Measurements from ENCODE around the gene SYNPO.

Gene SYNPO

GRCh38 chr5:150653145-150653761 is 12.8 kb downstream of the SYNPO start:
- Histone ChIP-seq H3K4me1 (ENCODE audit: control insufficient read depth in 1 of 2, insufficient read depth in 1 of 2, low read depth in 1 of 2, low read length in 1 of 2) (peaks cover 10 to 11% of the 10 kb centered on the region in 2 experiments), H3K36me3 (no peaks in the 10 kb centered on the region), H3K27ac (no peak overlapping the region), H3K27me3 (peaks cover 18% of the 10 kb centered on the region), H3K4me3 (ENCODE audit: low read depth in 1 of 2, low read length in 1 of 2) (no peak overlapping the region), H3K9me3 (no peaks in the 10 kb centered on the region)
- no peak for TF ChIP-seq CTCF (IDR thresholded peaks at IDR 0.05)

- no peak for TF ChIP-seq CTCF (IDR thresholded peaks at IDR 0.05)
- Histone ChIP-seq H3K27ac (no peak overlapping the region), H3K4me1 (ENCODE audit: control insufficient read depth in 1 of 2, insufficient read depth in 1 of 2, low read depth in 1 of 2, low read length in 1 of 2) (peaks cover 10 to 11% of the 10 kb centered on the region in 2 experiments), H3K9me3 (no peaks in the 10 kb centered on the region), H3K27me3 (peaks cover 18% of the 10 kb centered on the region), H3K36me3 (no peaks in the 10 kb centered on the region), H3K4me3 (ENCODE audit: low read depth in 1 of 2, low read length in 1 of 2) (no peak overlapping the region)
Observed at GRCh38 chr5:150653762-150654556, 13.5 kb downstream of the SYNPO start.

- Histone ChIP-seq H3K36me3 (no peaks in the 10 kb centered on the region), H3K9me3 (no peaks in the 10 kb centered on the region), H3K27me3 (peaks cover 18% of the 10 kb centered on the region), H3K4me3 (ENCODE audit: low read depth in 1 of 2, low read length in 1 of 2) (no peak overlapping the region), H3K27ac (no peak overlapping the region), H3K4me1 (ENCODE audit: control insufficient read depth in 1 of 2, insufficient read depth in 1 of 2, low read depth in 1 of 2, low read length in 1 of 2) (peaks cover 10 to 11% of the 10 kb centered on the region in 2 experiments)
- no peak for TF ChIP-seq CTCF (IDR thresholded peaks at IDR 0.05)
Observed at GRCh38 chr5:150655221-150655620, 14.8 kb downstream of the SYNPO start.

GRCh38 chr5:150656191-150657132 is 16.0 kb downstream of the SYNPO start:
- no peaks in the 10 kb centered on the region for H3K36me3 ChIP-seq
- H3K4me1 ChIP-seq (ENCODE audit: control insufficient read depth in 1 of 2, insufficient read depth in 1 of 2, low read depth in 1 of 2, low read length in 1 of 2), result peaks cover 10 to 11% of the 10 kb centered on the region in 2 experiments
- H3K27ac ChIP-seq, result no peak overlapping the region
- peak overlapping the region; percentile 61 to 70 for H3K4me3 ChIP-seq (ENCODE audit: low read depth in 1 of 2, low read length in 1 of 2)
- no peaks in the 10 kb centered on the region for H3K9me3 ChIP-seq
- TF ChIP-seq CTCF (IDR thresholded peaks at IDR 0.05), result peak; percentile 59
- H3K27me3 ChIP-seq, result peaks cover 21% of the 10 kb centered on the region

- H3K27ac ChIP-seq, result no peak overlapping the region
- no peak for TF ChIP-seq CTCF (IDR thresholded peaks at IDR 0.05)
- no peak overlapping the region for H3K4me3 ChIP-seq (ENCODE audit: low read depth in 1 of 2, low read length in 1 of 2)
- H3K9me3 ChIP-seq, result no peaks in the 10 kb centered on the region
- peaks cover 10 to 11% of the 10 kb centered on the region in 2 experiments for H3K4me1 ChIP-seq (ENCODE audit: control insufficient read depth in 1 of 2, insufficient read depth in 1 of 2, low read depth in 1 of 2, low read length in 1 of 2)
- H3K36me3 ChIP-seq, result no peaks in the 10 kb centered on the region
- H3K27me3 ChIP-seq, result peaks cover 22% of the 10 kb centered on the region
Observed at GRCh38 chr5:150658121-150658520, 17.7 kb downstream of the SYNPO start.

All from neutrophil (primary cell).